SK-N-SH (cell line): ENCODE data around the gene COL8A2.

ENCODE experiments used
- FOXM1 ChIP-seq: IDR thresholded peaks from 2 replicates; pipeline ENCODE4 v1.4.0; 2012; ENCODE audit warnings: low read depth, mild to moderate bottlenecking
- YY1 ChIP-seq: IDR thresholded peaks from 2 replicates; pipeline ENCODE4 v1.4.0; 2012; ENCODE audit warnings: low read depth, mild to moderate bottlenecking
- TF ChIP-seq, protein P1 (sequence below): fragments of 200-600 bp; sonication (generic); IDR thresholded peaks from 2 replicates; pipeline ENCODE4 v1.6.1; 2017; ENCODE audit warnings: antibody characterized with exemption, mild to moderate bottlenecking, moderate library complexity

DNA sequence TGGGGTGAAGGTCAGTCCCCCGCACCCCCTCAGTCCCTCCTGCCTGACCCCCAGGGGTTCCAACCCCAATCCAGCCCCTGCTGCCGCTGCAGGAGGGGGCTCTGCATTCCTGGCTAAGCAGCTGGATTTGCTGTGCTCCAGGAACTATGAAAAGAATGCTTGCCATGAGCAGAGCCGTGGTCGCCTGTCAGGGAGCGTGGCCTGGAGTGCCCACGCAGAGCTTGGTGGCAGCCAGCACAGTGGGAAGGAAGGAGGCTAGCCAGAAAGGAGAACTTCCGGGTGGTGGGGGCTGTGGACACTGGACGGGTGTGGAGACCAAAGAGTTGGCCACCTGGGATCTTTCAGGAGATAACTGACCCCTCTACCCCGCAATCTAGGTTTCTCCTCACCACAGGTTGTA is 5.6 kb downstream of the COL8A2 start:
- TF ChIP-seq YY1 (no peak), FOXM1 (no peak)
- TF ChIP-seq, protein P1, sequence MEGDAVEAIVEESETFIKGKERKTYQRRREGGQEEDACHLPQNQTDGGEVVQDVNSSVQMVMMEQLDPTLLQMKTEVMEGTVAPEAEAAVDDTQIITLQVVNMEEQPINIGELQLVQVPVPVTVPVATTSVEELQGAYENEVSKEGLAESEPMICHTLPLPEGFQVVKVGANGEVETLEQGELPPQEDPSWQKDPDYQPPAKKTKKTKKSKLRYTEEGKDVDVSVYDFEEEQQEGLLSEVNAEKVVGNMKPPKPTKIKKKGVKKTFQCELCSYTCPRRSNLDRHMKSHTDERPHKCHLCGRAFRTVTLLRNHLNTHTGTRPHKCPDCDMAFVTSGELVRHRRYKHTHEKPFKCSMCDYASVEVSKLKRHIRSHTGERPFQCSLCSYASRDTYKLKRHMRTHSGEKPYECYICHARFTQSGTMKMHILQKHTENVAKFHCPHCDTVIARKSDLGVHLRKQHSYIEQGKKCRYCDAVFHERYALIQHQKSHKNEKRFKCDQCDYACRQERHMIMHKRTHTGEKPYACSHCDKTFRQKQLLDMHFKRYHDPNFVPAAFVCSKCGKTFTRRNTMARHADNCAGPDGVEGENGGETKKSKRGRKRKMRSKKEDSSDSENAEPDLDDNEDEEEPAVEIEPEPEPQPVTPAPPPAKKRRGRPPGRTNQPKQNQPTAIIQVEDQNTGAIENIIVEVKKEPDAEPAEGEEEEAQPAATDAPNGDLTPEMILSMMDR, result no peak
